ENCODE measurements around the gene BACH2.

Gene BACH2

GRCh38 chr6:90096818-90097217 lies 199.8 kb downstream of the BACH2 start:
- no peak for DNase-seq (ENCODE audit: low spot score)

GRCh38 chr6:90095788-90096187 lies 200.9 kb downstream of the BACH2 start:
- no peak for DNase-seq (ENCODE audit: low spot score)

- no peak for DNase-seq (ENCODE audit: low spot score)
Measured at GRCh38 chr6:90095145-90095544, 201.5 kb downstream of the BACH2 start.

- DNase-seq (ENCODE audit: low spot score), result no peak
Measured at GRCh38 chr6:90093558-90094073, 203.0 kb downstream of the BACH2 start.

GRCh38 chr6:90090866-90091265 lies 205.8 kb downstream of the BACH2 start:
- no peak for DNase-seq (ENCODE audit: low spot score)

GRCh38 chr6:90088009-90088408 lies 208.6 kb downstream of the BACH2 start:
- DNase-seq (ENCODE audit: low spot score), result no peak

GRCh38 chr6:90087106-90087833 lies 209.4 kb downstream of the BACH2 start:
- no peak for DNase-seq (ENCODE audit: low spot score)

GRCh38 chr6:90086517-90086916 lies 210.1 kb downstream of the BACH2 start:
- no peak for DNase-seq (ENCODE audit: low spot score)

GRCh38 chr6:90083891-90084290 lies 212.8 kb downstream of the BACH2 start:
- DNase-seq (ENCODE audit: low spot score), result peak; percentile 64

GRCh38 chr6:90082847-90083246 lies 213.8 kb downstream of the BACH2 start:
- DNase-seq (ENCODE audit: low spot score), result no peak

- DNase-seq (ENCODE audit: low spot score), result peak; percentile 68
Measured at GRCh38 chr6:90080876-90081481, 215.7 kb downstream of the BACH2 start.

GRCh38 chr6:90079560-90080490 lies 216.8 kb downstream of the BACH2 start:
- DNase-seq (ENCODE audit: low spot score), result no peak

GRCh38 chr6:90078513-90079289 lies 217.9 kb downstream of the BACH2 start:
- no peak for DNase-seq (ENCODE audit: low spot score)

- no peak for DNase-seq (ENCODE audit: low spot score)
Measured at GRCh38 chr6:90076511-90077415, 219.9 kb downstream of the BACH2 start.

GRCh38 chr6:90074161-90074850 lies 222.3 kb downstream of the BACH2 start:
- DNase-seq (ENCODE audit: low spot score), result no peak

GRCh38 chr6:90072935-90073464 lies 223.6 kb downstream of the BACH2 start:
- no peak for DNase-seq (ENCODE audit: low spot score)

GRCh38 chr6:90072501-90072900 lies 224.1 kb downstream of the BACH2 start:
- DNase-seq (ENCODE audit: low spot score), result no peak

GRCh38 chr6:90068703-90069523 lies 227.7 kb downstream of the BACH2 start:
- DNase-seq (ENCODE audit: low spot score), result no peak

- no peak for DNase-seq (ENCODE audit: low spot score)
Measured at GRCh38 chr6:90068264-90068663, 228.4 kb downstream of the BACH2 start.

Data from CD4-positive, alpha-beta T cell treated with Interleukin-6 at 100 ng/mL for 8 hours (primary cell).